Neural crest cell (in vitro differentiated cells): ENCODE results near the gene XRCC3. TPM values are rescaled to one million over a fixed set of nuclear protein-coding genes. Genes with fewer than 3 reads are reported as not detected.

Experiments
- DNase-seq: peaks from one replicate; pipeline ENCODE4 v3.0.0; 2021; ENCODE audit warnings: low read depth, mixed read lengths, low spot score
- H3K27ac Mint-ChIP-seq: one replicate; pipeline ENCODE4 v1.8.0; 2021; ENCODE audit warnings: mild to moderate bottlenecking, mixed read lengths; ENCODE audit not compliant: unreplicated experiment
- H3K27me3 Mint-ChIP-seq: 2 replicates; pipeline ENCODE4 v1.8.0; 2021; ENCODE audit warnings: low read depth, mild to moderate bottlenecking, mixed read lengths
- H3K36me3 Mint-ChIP-seq: 2 replicates; pipeline ENCODE4 v1.8.0; 2021; ENCODE audit warnings: low read depth, mild to moderate bottlenecking, mixed read lengths
- H3K4me1 Mint-ChIP-seq: 2 replicates; pipeline ENCODE4 v1.8.0; 2021; ENCODE audit warnings: mixed read lengths
- H3K4me3 Mint-ChIP-seq: one replicate; pipeline ENCODE4 v1.8.0; 2021; ENCODE audit warnings: mild to moderate bottlenecking, mixed read lengths
- H3K9me3 Mint-ChIP-seq: 2 replicates; pipeline ENCODE4 v1.8.0; 2021; ENCODE audit warnings: mixed read lengths
- total RNA-seq: library from RNA; stranded (reverse); gene quantifications from 2 replicates; pipeline ENCODE4 v1.2.1, GENCODE V29; 2021
- TF ChIP-seq, protein P1 (sequence below): fragments of 200-600 bp; sonication (generic); conservative IDR thresholded peaks from 2 replicates; pipeline ENCODE4 v1.5.0; 2021; ENCODE audit warnings: antibody characterized with exemption, mild to moderate bottlenecking

The XRCC3 gene
- total RNA-seq, 1 donor from 2014 or later = 50.8 TPM

- H3K36me3 Mint-ChIP-seq = no peaks in the 10 kb centered on the region
Observed at GRCh38 chr14:103745424-103745823, 30.2 kb upstream of the XRCC3 start.

DNA sequence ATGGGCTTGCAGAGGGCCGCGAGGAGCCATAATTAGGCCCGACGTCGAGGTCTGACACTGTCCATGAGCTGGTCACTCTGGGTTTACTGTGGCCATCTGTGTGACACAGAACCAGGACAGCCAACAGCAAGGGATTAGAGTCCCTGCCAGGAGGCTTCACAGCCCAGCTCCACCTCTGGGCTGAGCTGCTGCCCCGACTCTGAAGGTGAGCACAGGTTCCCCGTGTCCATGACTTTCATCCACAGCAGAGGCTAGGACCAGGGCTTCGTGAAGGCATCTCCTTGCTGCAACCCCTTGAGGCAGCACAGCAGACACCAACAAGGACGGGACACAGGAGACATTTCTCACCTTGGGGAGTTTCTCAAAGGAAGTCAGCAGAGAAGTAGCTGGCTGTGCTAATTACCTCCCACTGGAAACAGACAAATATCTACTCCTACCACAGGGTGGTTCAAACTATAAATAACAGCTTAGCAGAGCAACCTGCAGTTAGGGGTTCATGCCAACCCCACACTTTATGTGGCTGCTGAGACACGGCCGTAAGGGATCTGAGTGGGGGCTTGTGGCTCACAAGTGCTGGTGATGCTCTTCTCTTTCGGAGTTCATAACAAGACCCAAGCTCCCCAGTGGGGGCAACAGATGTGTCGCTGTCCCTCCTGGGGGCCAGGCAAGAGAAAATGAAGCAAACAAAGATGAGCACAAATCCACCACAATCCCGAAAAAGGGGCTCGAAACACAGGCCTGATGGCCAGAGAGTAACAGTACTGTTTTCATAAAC, 29.6 kb upstream of the XRCC3 start:
- no peaks in the 10 kb centered on the region for H3K27me3 Mint-ChIP-seq
- H3K4me1 Mint-ChIP-seq = no peaks in the 10 kb centered on the region
- no peak overlapping the region for H3K27ac Mint-ChIP-seq
- DNase-seq = no peak
- no peaks in the 10 kb centered on the region for H3K36me3 Mint-ChIP-seq
- TF ChIP-seq, protein P1, sequence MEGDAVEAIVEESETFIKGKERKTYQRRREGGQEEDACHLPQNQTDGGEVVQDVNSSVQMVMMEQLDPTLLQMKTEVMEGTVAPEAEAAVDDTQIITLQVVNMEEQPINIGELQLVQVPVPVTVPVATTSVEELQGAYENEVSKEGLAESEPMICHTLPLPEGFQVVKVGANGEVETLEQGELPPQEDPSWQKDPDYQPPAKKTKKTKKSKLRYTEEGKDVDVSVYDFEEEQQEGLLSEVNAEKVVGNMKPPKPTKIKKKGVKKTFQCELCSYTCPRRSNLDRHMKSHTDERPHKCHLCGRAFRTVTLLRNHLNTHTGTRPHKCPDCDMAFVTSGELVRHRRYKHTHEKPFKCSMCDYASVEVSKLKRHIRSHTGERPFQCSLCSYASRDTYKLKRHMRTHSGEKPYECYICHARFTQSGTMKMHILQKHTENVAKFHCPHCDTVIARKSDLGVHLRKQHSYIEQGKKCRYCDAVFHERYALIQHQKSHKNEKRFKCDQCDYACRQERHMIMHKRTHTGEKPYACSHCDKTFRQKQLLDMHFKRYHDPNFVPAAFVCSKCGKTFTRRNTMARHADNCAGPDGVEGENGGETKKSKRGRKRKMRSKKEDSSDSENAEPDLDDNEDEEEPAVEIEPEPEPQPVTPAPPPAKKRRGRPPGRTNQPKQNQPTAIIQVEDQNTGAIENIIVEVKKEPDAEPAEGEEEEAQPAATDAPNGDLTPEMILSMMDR = no peak
- H3K4me3 Mint-ChIP-seq = no peak overlapping the region
- no peaks in the 10 kb centered on the region for H3K9me3 Mint-ChIP-seq

More at GRCh38 chr14:103745424-103745823, 30.2 kb upstream of the XRCC3 start:
- Mint-ChIP-seq H3K27me3 (no peaks in the 10 kb centered on the region), H3K4me3 (no peak overlapping the region), H3K9me3 (no peaks in the 10 kb centered on the region), H3K4me1 (no peaks in the 10 kb centered on the region), H3K27ac (no peak overlapping the region)
- no peak for DNase-seq
- TF ChIP-seq, protein P1 = no peak

- TF ChIP-seq, protein P1 = no peak
- Mint-ChIP-seq H3K36me3 (no peaks in the 10 kb centered on the region), H3K4me3 (no peak overlapping the region), H3K27me3 (no peaks in the 10 kb centered on the region), H3K9me3 (no peaks in the 10 kb centered on the region), H3K27ac (no peak overlapping the region), H3K4me1 (no peaks in the 10 kb centered on the region)
- no peak for DNase-seq
Observed at GRCh38 chr14:103743691-103744090, 28.4 kb upstream of the XRCC3 start.

GRCh38 chr14:103742499-103743255, 27.4 kb upstream of the XRCC3 start:
- TF ChIP-seq, protein P1 = no peak
- Mint-ChIP-seq H3K27me3 (no peaks in the 10 kb centered on the region), H3K36me3 (no peaks in the 10 kb centered on the region), H3K4me3 (no peak overlapping the region), H3K9me3 (no peaks in the 10 kb centered on the region), H3K4me1 (no peaks in the 10 kb centered on the region), H3K27ac (no peak overlapping the region)
- no peak for DNase-seq

DNA sequence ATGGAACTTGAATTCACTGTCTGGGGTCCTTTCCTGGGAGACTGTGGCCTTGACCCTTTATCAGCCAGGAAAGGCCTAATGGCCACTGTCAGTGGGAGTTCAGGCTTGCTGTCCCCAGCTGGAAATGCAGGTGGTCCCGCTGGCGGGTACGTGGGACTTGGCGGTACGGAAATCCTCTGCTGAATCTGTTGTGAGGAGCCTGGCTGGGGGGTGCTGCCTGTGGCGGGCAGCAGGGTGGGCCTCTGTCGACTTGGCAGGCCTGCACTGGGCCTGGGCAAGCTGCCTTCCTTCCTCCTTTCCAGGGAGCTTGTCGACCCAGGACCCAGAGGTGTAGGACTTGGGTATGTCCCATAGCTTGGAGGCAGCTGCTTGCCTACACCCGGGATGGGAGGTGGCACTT, 26.6 kb upstream of the XRCC3 start:
- Mint-ChIP-seq H3K4me1 (no peaks in the 10 kb centered on the region), H3K36me3 (no peaks in the 10 kb centered on the region), H3K27ac (peak overlapping the region; percentile 35), H3K4me3 (no peak overlapping the region), H3K9me3 (no peaks in the 10 kb centered on the region), H3K27me3 (no peaks in the 10 kb centered on the region)
- TF ChIP-seq, protein P1 = no peak
- DNase-seq = no peak
